Jurkat, Clone E6-1 (cell line): ENCODE measurements around the gene PBLD. TPM values are rescaled to one million over a fixed set of nuclear protein-coding genes. Genes with fewer than 3 reads are reported as not detected.

Source experiments
- DNase-seq: peaks from one replicate; pipeline ENCODE4 v3.0.0-alpha.2; 2011; ENCODE audit warnings: low read depth, low spot score
- H3K4me3 ChIP-seq: 2 replicates; pipeline ENCODE4 v1.5.1; 2011; ENCODE audit warnings: mild to moderate bottlenecking, low read length, control low read depth, moderate library complexity
- polyA plus RNA-seq: library from polyadenylated mRNA; unstranded; fragments of >200 nt; gene quantifications from one replicate; pipeline ENCODE4 v1.2.1, GENCODE V29; 2012; ENCODE audit warnings: missing spikeins; ENCODE audit not compliant: insufficient read length, insufficient read depth

Gene PBLD
- polyA plus RNA-seq = 2.5 TPM

GRCh38 chr10:68332259-68333057, at the start of gene PBLD:
TSS of gene PBLD (minus strand) at chr10:68332928. CDS start at chr10:68306844, 26,084 bp downstream.
- peak within 1 kb of the TSS; percentile 90 for H3K4me3 ChIP-seq
- peak; percentile 69 for DNase-seq

GRCh38 chr10:68371604-68372003, 38.9 kb upstream of the PBLD start:
- H3K4me3 ChIP-seq = no peak overlapping the region
- DNase-seq = no peak

GRCh38 chr10:68367121-68367520, 34.4 kb upstream of the PBLD start:
- no peak for DNase-seq
- no peak overlapping the region for H3K4me3 ChIP-seq

GRCh38 chr10:68366600-68366999, 33.9 kb upstream of the PBLD start:
- no peak overlapping the region for H3K4me3 ChIP-seq
- no peak for DNase-seq

- no peak overlapping the region for H3K4me3 ChIP-seq
- DNase-seq = no peak
Measured at GRCh38 chr10:68365611-68366010, 32.9 kb upstream of the PBLD start.

- H3K4me3 ChIP-seq = no peak overlapping the region
- no peak for DNase-seq
Measured at GRCh38 chr10:68364101-68364886, 31.6 kb upstream of the PBLD start.

- DNase-seq = no peak
- no peak overlapping the region for H3K4me3 ChIP-seq
Measured at GRCh38 chr10:68362590-68362989, 29.9 kb upstream of the PBLD start.

GRCh38 chr10:68359189-68359588, 26.5 kb upstream of the PBLD start:
- no peak for DNase-seq
- no peak overlapping the region for H3K4me3 ChIP-seq

- DNase-seq = no peak
- no peak overlapping the region for H3K4me3 ChIP-seq
Measured at GRCh38 chr10:68353537-68353936, 20.8 kb upstream of the PBLD start.

- DNase-seq = peak; percentile 68
Measured at GRCh38 chr10:68348265-68348741, 15.6 kb upstream of the PBLD start.

GRCh38 chr10:68346774-68347173, 14.0 kb upstream of the PBLD start:
- DNase-seq = no peak
- H3K4me3 ChIP-seq = no peak overlapping the region

More at GRCh38 chr10:68348265-68348741, 15.6 kb upstream of the PBLD start:
- no peak overlapping the region for H3K4me3 ChIP-seq

GRCh38 chr10:68345621-68346020, 12.9 kb upstream of the PBLD start:
- DNase-seq = no peak
- no peak overlapping the region for H3K4me3 ChIP-seq

GRCh38 chr10:68342909-68343516, 10.3 kb upstream of the PBLD start:
- no peak overlapping the region for H3K4me3 ChIP-seq
- DNase-seq = no peak

- no peak overlapping the region for H3K4me3 ChIP-seq
- DNase-seq = no peak
Measured at GRCh38 chr10:68340358-68341080, 7.8 kb upstream of the PBLD start.

GRCh38 chr10:68336754-68337351, 4.1 kb upstream of the PBLD start:
- H3K4me3 ChIP-seq = no peak overlapping the region
- no peak for DNase-seq

- H3K4me3 ChIP-seq = no peak overlapping the region
- no peak for DNase-seq
Measured at GRCh38 chr10:68334672-68335467, 2.1 kb upstream of the PBLD start.

- DNase-seq = no peak
- H3K4me3 ChIP-seq = peak overlapping the region; percentile 90
Measured at GRCh38 chr10:68333440-68334431, 1.0 kb upstream of the PBLD start.
